Panc1 (cell line): Measurements from ENCODE around the gene NFX1. TPM values are rescaled to one million over a fixed set of nuclear protein-coding genes. Genes with fewer than 3 reads are reported as not detected.

Experiments
- ATAC-seq: fragments of 200-7000 bp; cut with Tn5 transposase; 2 replicates; pipeline ENCODE4 v1.9.1; 2020; ENCODE audit warnings: mild to moderate bottlenecking, moderate library complexity
- BruUV-seq: library from RNA; stranded (reverse); fragments of 400-500 nt; replicated peaks from 2 replicates; lab custom pipeline; 2021; lab: Mats Ljungman, UMichigan
- CTCF ChIA-PET: fragments of 300-600 bp; sonication (Branson Sonifier 250); formaldehyde crosslinking; loops from one replicate; lab custom pipeline; 2022; ENCODE audit warnings: antibody characterized with exemption; lab: Charles Lee
- POLR2A ChIA-PET: fragments of 300-600 bp; sonication (Branson Sonifier 250); formaldehyde crosslinking; loops from one replicate; lab custom pipeline; 2022; ENCODE audit warnings: antibody characterized with exemption; lab: Charles Lee
- DNase-seq: peaks from one replicate; pipeline ENCODE4 v3.0.0-alpha.2; 2010; ENCODE audit warnings: low read depth, low spot score
- H3K27ac ChIP-seq: 2 replicates; pipeline ENCODE4 v1.5.1; 2011; ENCODE audit warnings: mild to moderate bottlenecking, low read length, inconsistent platforms
- H3K27me3 ChIP-seq: fragments of 200-500 bp; sonication (Bioruptor generic); 2 replicates; pipeline ENCODE4 v1.6.0; 2014; ENCODE audit warnings: low read length, inconsistent platforms; ENCODE audit not compliant: control insufficient read depth, insufficient read depth
- H3K36me3 ChIP-seq: fragments of 200-500 bp; sonication (Bioruptor generic); 2 replicates; pipeline ENCODE4 v1.5.1; 2014; ENCODE audit warnings: inconsistent platforms, mild to moderate bottlenecking, low read length, moderate library complexity; ENCODE audit not compliant: control insufficient read depth, insufficient read depth
- H3K4me1 ChIP-seq: 2 replicates; pipeline ENCODE4 v1.5.1; 2011; ENCODE audit warnings: inconsistent platforms, mild to moderate bottlenecking, low read length, moderate library complexity; ENCODE audit not compliant: control insufficient read depth, insufficient read depth
- H3K4me3 ChIP-seq, 2 experiments: 2 replicates each; pipeline ENCODE4 v1.5.1; 2011 to 2012; ENCODE audit warnings: low read depth in 2 of 2, low read length in 2 of 2, mild to moderate bottlenecking in 2 of 2, inconsistent platforms in 1 of 2, moderate library complexity in 1 of 2
- H3K9me3 ChIP-seq: fragments of 200-500 bp; sonication (Bioruptor generic); 2 replicates; pipeline ENCODE4 v1.5.1; 2014; ENCODE audit warnings: low read depth, mild to moderate bottlenecking, inconsistent platforms, low read length, moderate library complexity; ENCODE audit not compliant: control insufficient read depth, insufficient read depth
- POLR2AphosphoS5 ChIP-seq: IDR thresholded peaks from 2 replicates; pipeline ENCODE4 v1.6.1; 2012; ENCODE audit warnings: mild to moderate bottlenecking, low read depth, low read length, moderate library complexity
- SIN3A ChIP-seq: IDR thresholded peaks from 2 replicates; pipeline ENCODE4 v1.6.1; 2012; ENCODE audit warnings: low read depth, mild to moderate bottlenecking, low read length, moderate library complexity, borderline replicate concordance; ENCODE audit not compliant: insufficient read depth
- TCF7L2 ChIP-seq: IDR thresholded peaks from 2 replicates; pipeline ENCODE4 v1.6.1; 2011; ENCODE audit warnings: mild to moderate bottlenecking, low read depth, low read length, inconsistent platforms
- in situ Hi-C: cut with HindIII; loops from 2 replicates; pipeline ENCODE4 v1.10.0; 2016; ENCODE audit warnings: low sequenced_read_pairs, low pct_unique_long_range_greater_than_20kb
- intact Hi-C: fragments of 100-400 bp; cut with micrococcal nuclease; formaldehyde crosslinking; loops from one replicate; pipeline ENCODE4 v1.10.0; 2022; ENCODE audit not compliant: unreplicated experiment
- total RNA-seq: library from RNA; stranded (reverse); gene quantifications from one replicate; pipeline ENCODE4 v1.2.1, GENCODE V29; 2021; ENCODE audit not compliant: unreplicated experiment
- TF ChIP-seq, protein P1 (sequence below), 2 experiments: IDR thresholded peaks; 2 replicates each; pipeline ENCODE4 v1.6.1; 2011 to 2012; ENCODE audit warnings: low read depth in 2 of 2, control low read depth in 1 of 2, low read length in 1 of 2, mild to moderate bottlenecking in 1 of 2, moderate library complexity in 1 of 2; ENCODE audit not compliant: insufficient read depth in 1 of 2
- TF ChIP-seq, protein P2 (sequence below): fragments of 450-650 bp; IDR thresholded peaks from 2 replicates; pipeline ENCODE4 v1.5.1; 2017; ENCODE audit warnings: mild to moderate bottlenecking

Gene NFX1
- total RNA-seq, 1 experiment from 2014 or later, result 38.1 TPM

DNA sequence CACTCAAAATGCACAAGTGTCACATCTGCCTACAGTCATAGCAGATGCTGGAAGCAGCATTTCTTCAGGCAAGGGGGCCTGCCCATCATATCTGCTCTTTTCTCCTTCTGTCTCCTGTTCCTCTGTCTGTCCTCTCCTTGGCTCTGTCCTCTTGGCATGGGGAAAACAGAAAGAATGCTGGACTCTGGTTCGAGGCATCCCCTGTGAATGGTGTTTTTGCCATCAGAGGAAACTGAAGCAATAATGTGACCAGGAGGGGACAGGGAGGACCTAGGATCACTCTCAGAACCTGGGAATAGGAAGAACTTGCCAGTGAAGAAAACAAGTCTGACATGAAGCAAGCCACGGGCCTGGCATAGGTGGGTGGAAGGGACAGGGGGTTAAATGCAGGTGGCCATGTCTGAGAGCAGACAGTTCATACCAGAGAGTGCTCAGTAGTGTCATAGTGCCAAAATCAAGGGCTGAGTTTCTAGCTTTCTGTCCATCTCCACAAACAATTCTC, 76.7 kb downstream of the NFX1 start:
- Histone ChIP-seq H3K27me3 (no peaks in the 10 kb centered on the region), H3K4me1 (no peaks in the 10 kb centered on the region), H3K9me3 (no peaks in the 10 kb centered on the region), H3K27ac (no peak overlapping the region), H3K4me3 (no peak overlapping the region), H3K36me3 (peaks cover 11% of the 10 kb centered on the region; the same call in 1 of the 2 replicates)
- no peak for DNase-seq
- intact Hi-C loops (no loop called here), in situ Hi-C loops (no loop called here)
- POLR2A ChIA-PET, result no interaction called here
- CTCF ChIA-PET, result no interaction called here
- ATAC-seq, result no peak
- no TSS peak for BruUV-seq
- TF ChIP-seq, protein P1, sequence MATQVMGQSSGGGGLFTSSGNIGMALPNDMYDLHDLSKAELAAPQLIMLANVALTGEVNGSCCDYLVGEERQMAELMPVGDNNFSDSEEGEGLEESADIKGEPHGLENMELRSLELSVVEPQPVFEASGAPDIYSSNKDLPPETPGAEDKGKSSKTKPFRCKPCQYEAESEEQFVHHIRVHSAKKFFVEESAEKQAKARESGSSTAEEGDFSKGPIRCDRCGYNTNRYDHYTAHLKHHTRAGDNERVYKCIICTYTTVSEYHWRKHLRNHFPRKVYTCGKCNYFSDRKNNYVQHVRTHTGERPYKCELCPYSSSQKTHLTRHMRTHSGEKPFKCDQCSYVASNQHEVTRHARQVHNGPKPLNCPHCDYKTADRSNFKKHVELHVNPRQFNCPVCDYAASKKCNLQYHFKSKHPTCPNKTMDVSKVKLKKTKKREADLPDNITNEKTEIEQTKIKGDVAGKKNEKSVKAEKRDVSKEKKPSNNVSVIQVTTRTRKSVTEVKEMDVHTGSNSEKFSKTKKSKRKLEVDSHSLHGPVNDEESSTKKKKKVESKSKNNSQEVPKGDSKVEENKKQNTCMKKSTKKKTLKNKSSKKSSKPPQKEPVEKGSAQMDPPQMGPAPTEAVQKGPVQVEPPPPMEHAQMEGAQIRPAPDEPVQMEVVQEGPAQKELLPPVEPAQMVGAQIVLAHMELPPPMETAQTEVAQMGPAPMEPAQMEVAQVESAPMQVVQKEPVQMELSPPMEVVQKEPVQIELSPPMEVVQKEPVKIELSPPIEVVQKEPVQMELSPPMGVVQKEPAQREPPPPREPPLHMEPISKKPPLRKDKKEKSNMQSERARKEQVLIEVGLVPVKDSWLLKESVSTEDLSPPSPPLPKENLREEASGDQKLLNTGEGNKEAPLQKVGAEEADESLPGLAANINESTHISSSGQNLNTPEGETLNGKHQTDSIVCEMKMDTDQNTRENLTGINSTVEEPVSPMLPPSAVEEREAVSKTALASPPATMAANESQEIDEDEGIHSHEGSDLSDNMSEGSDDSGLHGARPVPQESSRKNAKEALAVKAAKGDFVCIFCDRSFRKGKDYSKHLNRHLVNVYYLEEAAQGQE (IDR thresholded peaks at IDR 0.05; ENCODE audit: insufficient read depth in 1 of 2, low read depth in 2 of 2, low read length in 1 of 2), result no peak

DNA sequence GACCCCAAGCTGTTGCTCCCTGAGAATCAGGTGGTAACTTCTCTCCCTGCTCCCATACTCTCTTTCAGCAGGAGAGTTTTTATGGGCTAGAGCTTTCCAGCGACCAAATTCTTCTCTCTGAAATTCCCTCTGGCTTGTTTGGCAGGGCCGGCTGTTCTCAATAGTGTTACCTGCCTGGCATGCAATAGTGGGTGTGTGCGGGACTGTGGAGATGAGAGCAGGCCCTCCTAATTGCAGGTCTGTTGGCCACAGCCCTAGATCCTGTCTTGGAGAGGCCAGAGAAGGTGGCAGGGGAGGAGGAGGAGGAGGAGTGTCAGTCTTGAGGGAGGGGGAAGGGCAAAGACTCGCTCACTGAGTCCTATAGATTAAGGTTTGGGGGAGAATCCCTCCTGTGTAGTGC, 82.6 kb downstream of the NFX1 start:
- H3K4me3 ChIP-seq, result no peak overlapping the region
- CTCF ChIA-PET, result no interaction called here
- H3K4me1 ChIP-seq, result 0 out of 2 replicates have a peak, but pooled peaks cover 2% of the 10 kb centered on the region
- TF ChIP-seq, protein P1 (IDR thresholded peaks at IDR 0.05; ENCODE audit: insufficient read depth in 1 of 2, low read depth in 2 of 2, low read length in 1 of 2), result no peak
- TF ChIP-seq, protein P2, sequence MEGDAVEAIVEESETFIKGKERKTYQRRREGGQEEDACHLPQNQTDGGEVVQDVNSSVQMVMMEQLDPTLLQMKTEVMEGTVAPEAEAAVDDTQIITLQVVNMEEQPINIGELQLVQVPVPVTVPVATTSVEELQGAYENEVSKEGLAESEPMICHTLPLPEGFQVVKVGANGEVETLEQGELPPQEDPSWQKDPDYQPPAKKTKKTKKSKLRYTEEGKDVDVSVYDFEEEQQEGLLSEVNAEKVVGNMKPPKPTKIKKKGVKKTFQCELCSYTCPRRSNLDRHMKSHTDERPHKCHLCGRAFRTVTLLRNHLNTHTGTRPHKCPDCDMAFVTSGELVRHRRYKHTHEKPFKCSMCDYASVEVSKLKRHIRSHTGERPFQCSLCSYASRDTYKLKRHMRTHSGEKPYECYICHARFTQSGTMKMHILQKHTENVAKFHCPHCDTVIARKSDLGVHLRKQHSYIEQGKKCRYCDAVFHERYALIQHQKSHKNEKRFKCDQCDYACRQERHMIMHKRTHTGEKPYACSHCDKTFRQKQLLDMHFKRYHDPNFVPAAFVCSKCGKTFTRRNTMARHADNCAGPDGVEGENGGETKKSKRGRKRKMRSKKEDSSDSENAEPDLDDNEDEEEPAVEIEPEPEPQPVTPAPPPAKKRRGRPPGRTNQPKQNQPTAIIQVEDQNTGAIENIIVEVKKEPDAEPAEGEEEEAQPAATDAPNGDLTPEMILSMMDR, result no peak
- TF ChIP-seq TCF7L2 (no peak), SIN3A (no peak), POLR2AphosphoS5 (no peak)
- intact Hi-C loops, result no loop called here
- DNase-seq, result no peak
- BruUV-seq, result no TSS peak
- ATAC-seq, result no peak
- POLR2A ChIA-PET, result no interaction called here
- in situ Hi-C loops, result no loop called here
- no peaks in the 10 kb centered on the region for H3K27me3 ChIP-seq
- H3K36me3 ChIP-seq, result peaks cover 11% of the 10 kb centered on the region; the same call in 1 of the 2 replicates
- no peak overlapping the region for H3K27ac ChIP-seq
- no peaks in the 10 kb centered on the region for H3K9me3 ChIP-seq
